HG02571 (cell line): ENCODE measurements around the gene SLC35B1.

ENCODE experiments used
- ATAC-seq: cut with Tn5 transposase; IDR thresholded peaks from one replicate; pipeline ENCODE4 v1.9.1; 2021; ENCODE audit warnings: mild to moderate bottlenecking, moderate library complexity; ENCODE audit not compliant: unreplicated experiment

SLC35B1 gene, protein sequence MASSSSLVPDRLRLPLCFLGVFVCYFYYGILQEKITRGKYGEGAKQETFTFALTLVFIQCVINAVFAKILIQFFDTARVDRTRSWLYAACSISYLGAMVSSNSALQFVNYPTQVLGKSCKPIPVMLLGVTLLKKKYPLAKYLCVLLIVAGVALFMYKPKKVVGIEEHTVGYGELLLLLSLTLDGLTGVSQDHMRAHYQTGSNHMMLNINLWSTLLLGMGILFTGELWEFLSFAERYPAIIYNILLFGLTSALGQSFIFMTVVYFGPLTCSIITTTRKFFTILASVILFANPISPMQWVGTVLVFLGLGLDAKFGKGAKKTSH

DNA sequence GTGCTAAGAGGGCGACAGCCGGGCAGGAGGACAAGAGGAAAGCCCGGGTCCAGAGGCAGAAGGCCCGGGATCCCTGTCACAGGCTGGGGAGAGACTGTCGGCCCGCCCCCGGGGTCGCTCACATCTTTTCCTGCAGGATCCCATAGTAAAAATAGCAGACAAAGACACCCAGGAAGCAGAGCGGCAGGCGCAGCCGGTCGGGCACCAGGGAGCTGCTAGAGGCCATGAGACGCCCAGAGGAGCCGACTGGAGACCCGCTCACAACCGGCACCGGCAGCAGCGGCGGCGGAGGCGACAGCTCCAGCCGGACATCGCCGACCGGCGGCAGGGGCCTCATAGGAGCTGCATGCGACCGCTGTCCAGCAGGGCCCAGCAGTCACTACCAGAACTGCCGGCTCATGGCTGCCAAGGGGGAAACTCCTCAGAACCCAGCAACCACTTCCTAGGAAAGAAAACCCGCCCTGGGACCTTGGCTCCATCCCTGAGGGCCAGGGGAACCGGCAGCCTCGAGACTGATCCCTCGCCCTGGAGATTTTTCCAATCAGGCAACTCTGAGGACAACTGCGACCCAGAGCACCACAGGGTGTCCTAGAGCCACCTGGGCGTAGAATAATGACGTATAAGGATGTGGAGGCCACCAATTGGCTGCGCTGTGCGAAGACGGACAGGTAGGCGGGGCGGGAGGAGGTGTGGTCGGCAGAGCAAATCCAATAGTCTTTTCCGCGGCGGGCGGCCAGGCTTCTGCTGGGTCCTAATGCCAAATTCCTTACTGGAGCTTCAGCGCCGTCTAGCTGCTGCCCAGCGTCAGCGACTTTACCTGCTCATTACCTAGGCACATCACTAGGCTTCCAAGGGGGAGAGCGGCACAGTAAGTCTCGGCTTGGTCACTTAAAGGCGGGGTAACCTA, at the start of gene SLC35B1:
SLC35B1 (minus strand) TSS at position 357 of the 907 bp plus-strand sequence; CDS start at position 226, 131 bp downstream.
- peak; percentile 88 for ATAC-seq

DNA sequence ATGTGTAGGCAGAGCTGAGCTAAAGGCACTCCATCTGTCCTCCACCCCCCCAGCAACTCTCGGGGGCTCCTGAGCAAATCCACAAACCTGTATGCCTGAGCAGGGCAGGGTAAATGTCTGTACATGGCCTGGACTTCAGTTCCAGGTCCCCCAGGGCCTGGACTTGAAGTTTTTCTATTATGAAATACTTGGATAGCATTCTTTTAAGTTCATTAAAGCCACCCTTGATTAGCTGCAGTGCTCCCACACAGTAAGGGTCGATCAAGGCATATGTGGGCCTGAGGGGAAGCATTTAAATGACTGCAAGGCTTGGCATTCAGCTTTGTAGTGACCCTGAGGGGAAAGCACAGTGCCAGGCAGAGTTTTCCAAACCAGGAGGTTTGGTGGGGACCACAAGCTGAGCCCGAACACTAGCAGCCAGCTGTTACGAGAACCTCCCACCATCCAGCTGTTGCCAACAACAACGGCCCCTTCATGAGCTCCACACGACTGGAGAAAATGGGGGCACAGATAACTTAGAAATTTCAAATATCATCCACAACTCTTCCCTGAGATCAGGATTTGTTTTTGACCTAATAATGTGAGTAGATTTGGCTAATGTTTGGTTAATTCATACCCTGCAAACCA, 49.5 kb upstream of the SLC35B1 start:
- ATAC-seq = no peak

DNA sequence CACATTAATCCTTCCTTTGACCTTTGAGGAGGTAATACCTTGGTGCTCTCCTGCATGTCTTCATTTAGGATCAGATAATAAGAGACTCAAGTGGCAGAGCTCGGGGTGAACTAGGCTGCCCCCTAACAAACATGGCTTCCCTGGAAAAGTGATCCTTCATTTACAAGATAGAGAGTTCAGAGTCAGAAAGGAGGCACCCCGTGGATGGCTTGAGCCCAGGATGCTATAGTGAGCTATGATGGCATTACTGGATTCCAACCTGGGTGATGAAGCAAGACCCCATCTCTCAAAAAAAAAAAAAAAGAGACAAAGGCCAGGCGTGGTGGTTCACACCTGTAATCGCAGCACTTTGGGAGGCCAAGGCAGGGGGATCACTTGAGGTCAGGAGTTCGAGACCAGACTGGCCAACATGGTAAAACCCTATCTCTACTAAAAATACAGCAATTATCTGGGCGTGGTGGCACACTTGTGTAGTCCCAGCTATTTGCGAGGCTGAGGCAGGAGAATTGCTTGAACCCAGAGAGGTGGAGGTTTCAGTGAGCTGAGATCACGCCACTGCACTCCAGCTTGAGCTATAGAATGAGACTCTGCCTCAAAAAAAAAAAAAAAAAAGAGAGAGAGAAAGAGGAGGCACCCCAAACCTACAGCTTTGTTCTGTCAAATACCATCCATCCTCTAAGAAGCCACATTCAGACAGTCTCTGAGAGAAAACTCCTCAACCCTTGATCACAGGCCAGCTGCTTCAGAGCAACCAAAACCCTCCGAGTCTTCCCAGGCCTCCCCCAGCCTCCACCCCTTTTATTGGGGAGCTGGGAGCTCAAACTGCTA, 48.8 kb upstream of the SLC35B1 start:
- no peak for ATAC-seq

DNA sequence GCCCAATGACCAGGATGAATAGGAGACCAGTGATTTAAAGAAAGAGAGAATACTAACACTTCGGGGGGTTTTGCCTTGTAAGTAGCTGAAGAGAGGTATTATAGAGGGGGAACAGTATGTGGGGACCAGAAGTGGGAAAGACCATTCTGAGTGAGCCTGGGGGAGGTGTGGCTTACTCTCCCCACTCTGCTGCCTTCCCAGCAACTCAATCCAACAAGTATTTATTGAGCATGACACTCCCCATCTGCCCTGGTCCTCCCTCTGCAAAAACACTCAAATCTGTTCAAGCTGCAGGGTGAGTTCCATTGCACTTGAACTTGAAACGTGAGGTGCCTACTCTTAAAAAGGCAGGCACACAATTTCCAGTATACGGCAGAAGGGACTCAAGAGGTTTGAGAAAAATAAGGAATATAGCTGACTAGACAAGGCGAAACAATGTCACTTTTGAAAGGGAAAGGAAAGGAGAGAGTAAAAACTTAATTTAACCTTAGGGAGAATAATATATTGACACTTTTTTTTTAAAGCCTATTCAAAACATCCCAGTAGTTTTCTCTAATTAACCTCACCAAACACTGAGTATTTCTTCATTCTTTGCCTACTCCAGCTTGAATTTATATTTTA, 48.0 kb upstream of the SLC35B1 start:
- no peak for ATAC-seq

DNA sequence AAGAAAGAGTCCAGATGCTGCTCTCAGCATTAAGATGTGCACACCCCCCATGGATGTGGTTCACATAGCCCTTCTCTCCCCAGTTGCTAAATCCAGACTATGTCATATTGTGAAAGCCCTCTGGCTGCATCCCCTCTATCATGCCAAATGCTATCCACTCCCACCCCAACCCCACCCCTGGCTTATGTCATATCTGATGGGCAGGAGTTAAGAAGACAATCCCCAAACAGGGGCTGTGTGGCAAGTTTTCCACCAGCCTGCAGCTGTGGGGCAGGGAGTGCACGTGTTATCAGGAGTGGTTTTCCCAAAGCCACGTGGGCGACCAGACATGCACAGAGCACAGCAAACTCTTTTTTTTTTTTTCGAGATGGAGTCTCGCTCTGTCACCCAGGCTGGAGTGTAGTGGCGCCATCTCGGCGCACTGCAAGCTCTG, 46.2 kb upstream of the SLC35B1 start:
- ATAC-seq = no peak

DNA sequence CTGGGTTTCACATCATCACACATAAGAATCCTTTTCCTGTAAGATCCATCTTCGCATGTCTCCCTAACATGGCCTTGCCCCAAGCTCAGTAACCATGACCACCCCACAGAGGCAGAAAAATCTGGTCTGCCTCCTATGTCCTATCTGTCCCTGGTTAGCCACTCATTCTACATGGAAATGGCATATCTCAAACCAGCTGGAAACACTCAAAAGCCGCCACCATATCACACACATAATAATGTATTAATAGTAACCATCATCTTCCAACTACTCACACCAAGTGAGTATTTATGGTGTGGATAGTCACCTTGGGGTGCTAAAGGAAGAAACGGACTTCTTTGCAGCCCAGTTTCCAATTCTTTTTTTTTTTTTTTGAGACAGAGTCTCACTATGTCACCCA, 44.7 kb upstream of the SLC35B1 start:
- ATAC-seq = no peak

DNA sequence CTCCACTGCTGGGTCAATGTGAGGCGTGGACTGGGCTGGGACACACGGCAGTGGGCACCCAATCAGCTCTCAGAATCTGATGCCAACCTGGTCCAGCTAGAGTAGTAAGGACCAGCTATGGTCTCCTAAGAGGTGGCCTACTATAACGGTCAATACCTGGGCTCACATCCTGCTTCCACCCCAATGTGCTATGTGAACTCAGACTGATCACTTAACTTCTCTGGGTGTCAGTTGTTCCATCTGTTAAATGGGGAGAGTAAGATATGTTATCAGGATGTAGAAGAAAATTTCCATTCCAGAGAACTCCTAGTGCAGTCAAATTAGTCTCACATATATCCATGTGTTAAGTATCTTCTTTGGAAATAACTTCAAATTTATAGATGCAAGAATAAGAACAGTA, 42.0 kb upstream of the SLC35B1 start:
- no peak for ATAC-seq

DNA sequence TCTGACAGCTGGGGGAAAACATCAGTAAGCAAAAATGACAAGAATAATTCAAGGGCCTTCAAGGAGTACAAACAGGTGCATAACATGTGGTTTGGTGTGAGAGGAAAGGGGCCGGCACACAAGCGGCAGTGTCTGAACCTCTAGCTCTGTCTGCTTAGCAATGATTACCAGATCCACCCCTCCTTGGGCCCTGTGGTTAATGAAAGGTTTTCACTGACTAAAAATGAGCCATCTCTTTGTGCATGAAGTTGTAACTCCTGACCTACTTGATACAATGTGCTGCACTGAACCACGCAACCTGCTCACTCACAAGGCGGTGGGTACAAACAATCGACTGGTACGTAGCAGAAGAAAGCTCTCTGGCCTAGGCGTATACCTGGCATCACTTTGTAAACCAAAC, 41.0 kb upstream of the SLC35B1 start:
- ATAC-seq = peak; percentile 68

DNA sequence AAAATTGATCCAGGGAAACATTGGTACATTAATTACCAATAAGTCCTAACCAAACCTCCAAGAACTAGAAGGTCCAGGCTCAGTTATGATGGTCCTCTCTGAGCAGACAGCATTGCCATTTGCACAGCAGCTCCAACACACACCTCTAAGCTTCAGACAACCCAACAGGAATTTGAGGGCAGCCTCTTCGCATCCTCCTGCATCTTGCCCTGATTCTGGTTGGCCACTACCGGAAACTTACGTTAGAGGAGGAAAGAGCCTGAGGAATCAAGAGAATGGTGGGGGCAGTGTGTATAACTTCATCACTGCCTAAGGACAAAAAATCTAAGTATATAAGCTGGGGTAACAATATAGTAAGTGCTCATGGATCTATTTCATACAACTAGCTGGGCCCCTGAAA, 40.5 kb upstream of the SLC35B1 start:
- no peak for ATAC-seq

DNA sequence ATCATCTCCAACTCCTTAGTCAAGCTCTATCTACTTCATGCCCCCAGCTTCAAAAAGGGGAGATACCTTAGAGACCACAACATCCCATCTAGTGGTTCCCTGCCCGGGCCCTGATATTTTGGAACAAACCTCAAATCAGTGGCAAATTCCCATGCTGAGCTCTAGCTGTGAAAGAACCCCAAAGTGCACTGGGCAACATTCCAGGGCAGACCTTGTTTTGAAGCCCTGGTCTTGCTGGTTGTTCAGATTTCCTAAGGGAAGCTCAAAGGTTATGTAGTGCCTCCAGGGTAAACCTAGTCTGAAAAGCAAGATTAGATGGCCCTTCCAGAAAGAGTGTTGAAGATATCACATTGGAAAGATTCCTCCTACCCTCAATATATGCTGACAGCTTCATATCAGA, 39.9 kb upstream of the SLC35B1 start:
- ATAC-seq = no peak

DNA sequence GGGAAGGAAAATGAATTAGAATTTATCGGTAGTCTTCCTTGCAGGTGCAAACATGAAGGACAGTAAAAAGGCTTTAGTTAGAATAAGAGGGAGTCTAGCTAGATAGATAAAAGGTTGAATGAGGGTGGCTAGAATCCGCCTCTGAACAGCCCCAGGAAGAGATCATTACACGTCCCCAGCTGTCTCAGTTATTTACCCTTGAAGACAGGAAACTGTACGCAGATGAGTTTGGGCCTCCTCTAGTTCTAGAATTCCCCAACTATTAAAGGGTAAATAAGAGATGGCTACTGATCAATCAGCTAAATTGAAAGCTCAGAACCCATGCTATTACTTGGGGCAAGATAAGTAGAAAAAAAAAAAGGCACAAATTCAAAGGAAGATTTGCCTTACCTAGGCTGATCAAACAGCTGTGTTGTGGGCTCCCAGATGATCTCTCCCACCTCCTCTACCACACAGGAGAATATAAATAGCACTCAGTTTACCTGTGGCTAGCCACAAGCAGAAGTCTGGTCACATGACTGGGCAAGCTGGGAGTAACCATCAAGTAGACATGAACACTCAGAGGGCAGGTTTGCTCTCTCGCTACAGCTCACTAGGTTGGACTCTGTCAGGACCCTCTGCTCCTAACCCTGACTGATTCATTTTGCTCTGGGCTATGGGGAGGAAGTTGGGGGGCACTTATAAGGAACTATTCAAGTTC, 39.2 kb upstream of the SLC35B1 start:
- peak; percentile 42 for ATAC-seq

DNA sequence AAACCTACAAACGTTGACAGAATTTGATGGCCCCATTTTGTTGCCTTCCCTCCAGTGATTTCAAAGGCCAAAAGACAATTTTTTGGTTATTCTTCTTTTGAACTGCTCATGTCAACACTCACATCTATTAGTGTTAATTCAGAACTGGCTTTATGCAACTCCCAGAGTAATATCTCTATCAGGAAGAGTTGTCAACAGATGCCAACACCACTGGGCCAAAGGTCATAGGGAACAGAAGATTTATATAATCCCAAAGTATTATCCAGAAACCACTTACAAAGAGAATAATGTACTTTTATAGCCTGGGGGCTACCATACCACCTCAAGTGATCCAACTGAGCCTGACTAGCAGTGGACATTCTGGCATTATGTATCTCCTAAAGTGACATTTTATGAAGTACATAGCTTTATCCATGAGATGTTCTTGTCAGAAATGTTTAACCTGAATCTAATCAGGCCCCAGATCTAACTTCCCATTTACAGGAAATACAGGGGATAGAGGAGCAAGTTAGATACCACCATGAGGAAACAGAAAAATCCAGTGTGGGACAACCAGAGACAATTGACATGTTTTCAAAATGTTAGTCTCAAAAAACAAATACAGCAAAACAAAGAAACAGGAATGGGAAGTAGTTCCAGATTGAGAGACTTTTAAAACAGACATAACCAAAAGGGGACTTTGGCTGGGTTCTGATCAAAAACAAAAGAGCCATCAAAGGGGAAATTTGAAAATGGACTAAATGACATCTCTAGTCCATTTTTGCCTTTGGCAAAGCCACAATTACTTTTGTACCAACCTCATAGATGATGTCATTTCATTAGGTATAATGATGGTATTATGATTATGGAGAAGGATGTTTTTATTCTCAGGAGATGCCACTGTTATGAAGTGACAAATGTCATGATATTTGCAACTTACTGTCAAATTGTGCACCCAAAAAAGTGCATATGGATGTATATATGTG, 37.7 kb upstream of the SLC35B1 start:
- no peak for ATAC-seq

DNA sequence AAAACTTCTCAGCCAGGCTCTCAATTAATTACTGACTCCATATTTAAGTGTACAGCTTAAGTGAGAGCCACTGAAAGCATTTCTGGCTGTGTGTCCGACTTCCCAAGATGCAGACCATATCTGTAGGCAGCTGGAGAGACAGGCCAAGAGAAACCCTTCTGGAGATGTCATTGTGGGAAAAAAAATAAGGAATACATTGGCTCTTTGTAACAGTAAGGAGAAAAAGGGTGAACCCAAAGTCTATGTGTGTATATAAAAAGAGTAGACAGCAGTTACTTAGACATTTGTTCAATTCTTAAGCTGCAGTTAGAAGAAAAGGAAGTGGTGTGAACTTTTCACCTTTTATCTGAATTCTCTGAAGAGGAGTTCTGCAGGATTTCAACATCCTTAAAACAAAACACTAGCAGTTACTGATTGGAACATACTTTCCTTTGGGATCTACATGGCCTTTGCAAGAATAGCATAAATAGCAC, 34.4 kb upstream of the SLC35B1 start:
- no peak for ATAC-seq

DNA sequence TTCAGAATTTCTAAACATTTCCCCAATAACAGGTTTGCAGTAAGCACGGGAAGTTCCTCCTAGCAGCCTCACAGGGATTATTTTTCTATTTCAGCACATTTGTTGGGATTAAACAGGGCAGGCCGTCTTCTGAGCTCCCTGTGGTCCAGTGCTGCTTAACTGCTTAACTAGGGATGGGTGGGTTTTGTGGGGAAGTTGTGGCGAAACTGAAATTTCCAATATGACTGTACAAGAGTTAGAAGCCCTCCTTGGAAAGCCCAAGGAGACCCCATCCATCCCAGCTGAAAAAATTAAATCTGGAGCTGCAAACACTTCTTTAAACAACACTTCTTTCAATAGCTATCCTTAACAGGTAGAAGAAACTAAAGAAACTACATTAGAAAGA, 33.9 kb upstream of the SLC35B1 start:
- ATAC-seq = no peak

DNA sequence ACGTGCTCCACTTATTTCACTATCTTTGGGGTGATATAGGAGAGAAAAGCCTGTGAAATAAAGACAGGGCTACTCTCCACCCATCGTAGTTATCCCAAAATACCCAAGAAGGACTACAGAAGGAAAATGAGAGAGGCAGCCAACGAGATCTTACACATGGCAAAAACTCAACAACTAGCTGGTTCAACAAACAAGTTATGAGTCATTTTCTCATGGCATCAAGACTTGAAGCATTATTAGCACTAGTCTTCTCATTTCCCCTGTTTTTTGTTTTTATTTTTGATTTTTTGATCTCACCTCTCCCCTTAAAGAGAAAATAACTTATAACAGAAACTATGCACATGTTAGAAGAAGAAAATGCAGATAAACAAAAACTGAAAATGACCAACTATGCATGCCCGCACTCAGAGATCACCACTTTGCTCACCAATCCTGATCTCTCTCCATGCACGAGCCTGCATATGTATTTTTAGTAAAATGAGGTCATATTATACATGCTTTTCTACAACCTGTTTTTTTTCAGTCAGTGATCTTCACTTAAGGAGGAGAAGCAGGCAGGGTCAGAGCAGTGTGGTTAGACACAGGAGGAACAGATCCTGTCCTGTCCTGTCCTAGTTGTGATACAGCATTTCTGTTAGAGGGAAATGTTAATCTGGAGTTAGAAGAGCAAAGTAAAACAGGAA, 33.4 kb upstream of the SLC35B1 start:
- ATAC-seq = peak; percentile 50

DNA sequence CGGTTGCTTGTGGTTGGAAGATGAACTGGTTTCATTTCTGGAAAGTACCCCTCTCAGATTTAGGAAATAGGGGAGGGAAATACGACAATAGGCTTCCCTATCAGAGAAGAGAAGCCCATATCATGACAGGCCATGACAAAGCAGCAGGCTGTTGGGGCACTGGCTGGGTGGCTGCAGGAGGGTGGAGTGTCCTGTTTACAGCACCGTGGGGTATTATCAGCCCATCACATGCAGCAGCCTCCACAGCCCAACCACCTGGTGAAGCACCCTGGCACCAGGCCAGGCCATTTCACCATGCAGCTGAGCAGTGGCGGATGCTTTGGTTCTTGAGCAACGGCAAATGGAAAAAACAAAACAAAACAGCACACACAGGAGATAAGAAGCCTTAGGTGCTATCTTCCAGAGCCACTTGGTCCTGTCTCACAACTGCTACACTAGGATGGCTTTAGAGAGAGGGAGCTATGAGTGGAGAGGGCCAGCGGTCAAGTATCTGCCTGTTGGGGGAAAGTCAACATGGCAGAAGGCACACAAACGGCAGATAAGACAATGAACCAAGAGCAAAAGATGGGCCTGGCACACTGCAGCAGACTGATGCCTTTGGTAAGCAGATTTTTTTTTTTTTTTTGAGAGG, 32.0 kb upstream of the SLC35B1 start:
- ATAC-seq = no peak

DNA sequence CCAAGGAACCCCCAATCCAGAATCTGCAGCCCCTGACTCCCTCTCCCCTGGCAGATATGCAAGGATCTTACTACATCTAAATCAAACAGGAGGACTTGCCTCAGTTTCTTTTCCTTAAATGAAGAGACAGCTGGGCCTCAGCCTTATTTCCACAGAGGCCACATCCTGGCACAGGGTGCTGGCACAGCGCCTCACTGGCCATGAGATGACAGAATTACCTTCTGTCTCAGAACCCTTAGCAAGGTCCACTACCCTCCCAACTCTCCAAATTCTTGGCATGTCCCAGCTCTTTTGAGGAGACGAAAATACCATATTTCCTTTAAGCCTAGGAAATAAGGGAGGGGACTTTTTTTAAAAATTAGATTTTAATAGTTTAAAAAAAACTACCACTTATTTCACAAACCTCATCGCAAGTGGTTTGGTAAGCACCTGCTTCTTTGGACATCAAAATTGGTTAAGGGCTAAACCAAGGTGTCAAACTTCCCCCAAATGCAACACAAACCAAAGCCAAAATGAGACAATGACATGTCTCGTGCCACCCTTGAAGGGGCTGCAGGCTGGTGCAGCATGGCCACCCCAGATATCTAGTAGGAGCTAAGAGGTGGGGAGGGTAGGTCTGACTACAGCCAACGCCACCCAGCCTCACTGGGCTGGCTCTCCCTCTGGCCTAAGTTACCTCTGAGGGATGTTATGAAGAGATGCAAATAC, 30.8 kb upstream of the SLC35B1 start:
- ATAC-seq = no peak
